Raji (cell line): ENCODE results near the gene PRR11.
A peak's percentile ranks its signal among the peaks of the same experiment; 100 is the strongest.

ENCODE experiments used
- POLR2A ChIP-seq: IDR thresholded peaks from 2 replicates; pipeline ENCODE4 v1.6.1; 2011; ENCODE audit warnings: low read depth, low read length, control low read depth; ENCODE audit not compliant: insufficient read depth

PRR11 gene

DNA sequence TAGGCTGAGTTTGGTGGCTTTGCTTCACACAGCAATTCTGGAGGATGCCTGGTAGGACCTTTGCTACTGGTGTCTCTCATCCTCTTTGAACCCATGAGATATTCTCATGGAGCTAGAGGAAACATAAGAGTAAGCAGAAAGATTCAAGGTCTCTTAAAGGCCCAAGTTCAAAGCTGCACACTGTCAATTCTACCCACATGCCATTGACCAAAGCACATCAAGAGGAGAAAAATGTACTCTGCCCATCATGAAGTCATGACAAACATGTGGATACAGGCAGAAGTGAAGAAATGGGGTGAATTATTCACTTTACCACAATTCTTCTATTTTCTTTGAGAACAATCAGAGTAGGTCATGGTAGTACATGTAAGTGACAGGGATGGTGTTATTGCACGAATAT is 13.7 kb upstream of the PRR11 start:
- no peak for TF ChIP-seq POLR2A

DNA sequence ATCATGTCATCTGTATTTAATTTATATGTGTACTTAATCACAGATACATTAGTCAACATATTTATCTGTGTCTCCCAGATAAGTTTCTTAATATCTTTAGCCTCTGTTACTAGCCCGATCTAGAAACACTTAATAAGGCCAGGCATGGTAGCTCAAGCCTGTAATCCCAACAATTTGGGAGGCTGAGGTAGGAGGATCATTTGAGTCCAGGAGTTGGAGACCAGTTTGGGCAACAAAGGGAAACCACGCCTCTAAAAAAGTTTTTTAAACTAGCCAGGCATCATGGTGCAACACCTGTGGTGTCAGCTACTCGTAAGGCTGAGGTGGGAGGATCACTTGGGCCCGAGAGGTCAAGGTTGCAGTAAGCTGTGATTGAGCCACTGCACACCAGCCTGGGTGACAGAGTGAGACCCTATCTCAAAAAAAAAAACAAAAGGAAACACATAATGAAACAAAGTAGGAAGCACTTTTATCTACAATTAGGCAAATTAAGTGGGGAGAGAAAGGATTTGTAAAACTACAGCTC is 9.9 kb upstream of the PRR11 start:
- TF ChIP-seq POLR2A = no peak

DNA sequence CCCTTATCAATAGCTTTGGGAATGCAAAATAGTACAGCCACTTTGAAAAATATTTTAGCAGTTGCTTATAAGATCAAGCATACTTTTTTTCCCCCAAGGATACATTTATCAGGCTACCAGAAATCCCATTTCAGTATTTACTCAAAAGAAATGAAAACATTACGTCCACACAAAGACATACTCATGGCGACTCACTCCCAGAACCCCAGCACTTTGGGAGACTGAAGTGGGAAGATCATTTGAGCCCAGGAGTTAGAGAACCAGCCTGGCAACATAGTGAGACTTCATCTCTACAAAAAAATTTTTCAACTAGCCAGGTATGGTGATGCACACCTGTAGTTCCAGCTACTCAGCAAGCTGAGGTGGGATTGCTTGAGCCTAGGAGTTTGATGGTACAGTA is 6.5 kb upstream of the PRR11 start:
- TF ChIP-seq POLR2A = no peak

DNA sequence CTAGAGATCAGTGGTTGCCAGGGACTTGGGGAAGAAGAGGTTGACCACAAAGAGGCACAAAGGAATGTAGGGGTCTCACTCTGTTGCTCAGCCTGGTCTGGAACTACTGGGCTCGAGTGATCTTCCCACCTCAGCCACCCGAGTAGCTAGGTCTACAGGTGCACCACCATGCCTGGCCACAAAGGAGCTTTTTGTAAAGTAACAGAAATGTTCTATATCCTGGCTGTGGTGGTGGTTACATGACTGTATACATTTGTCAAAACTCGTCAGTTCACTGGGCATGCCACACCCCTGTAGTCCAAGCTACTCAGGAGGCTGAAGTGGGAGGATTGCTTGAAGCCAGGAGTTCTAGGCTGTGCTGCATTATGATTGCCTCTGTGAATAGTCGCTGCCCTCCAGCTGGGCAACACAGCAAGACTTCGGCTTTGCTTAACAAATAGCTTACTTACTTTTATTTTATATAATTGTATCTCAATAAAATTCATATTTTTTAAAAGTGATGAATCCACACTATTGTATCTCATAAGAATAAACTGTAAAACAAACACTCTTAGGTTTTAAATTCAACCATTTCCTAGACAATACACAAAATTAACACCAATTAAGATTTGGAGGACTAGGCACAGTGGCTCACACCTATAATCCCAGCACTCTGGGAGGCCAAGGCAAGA is 5.6 kb upstream of the PRR11 start:
- no peak for TF ChIP-seq POLR2A

DNA sequence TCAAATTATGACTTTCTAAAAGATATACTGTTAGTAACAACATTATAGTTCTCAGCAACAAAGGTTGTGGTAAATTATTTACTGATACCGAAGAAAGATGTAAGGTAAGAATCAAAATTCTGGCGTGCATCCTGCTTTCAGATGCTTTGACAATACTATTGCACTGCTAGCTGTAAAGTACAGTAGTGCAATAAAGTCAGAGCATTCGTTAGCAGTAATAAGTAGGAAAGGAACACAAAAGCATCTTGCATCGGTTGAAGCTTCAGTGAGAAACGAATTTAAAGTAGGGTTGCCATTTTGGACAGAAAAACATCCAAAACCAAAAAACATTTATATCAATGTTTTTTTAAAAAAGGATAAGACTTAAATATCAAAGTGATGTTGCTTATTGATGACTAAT is 4.5 kb upstream of the PRR11 start:
- TF ChIP-seq POLR2A = no peak

DNA sequence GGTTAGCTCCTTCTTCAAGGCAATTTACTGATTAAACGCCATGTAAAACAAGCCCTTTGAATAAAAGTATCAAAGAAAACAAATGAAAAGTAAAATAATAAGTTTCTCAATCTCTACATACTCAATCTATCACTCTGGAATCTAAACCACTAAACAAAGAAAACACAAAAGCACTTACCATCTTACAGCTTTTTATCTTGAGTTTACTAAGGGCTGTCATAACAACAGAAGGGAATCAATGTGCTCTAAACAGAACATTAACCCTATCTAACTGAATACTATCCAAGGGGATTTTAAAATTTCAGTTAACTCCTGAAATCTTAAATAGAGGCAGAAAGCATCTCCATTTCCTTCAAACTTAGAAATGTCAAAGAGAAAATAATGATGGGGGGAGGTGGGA is 4.0 kb upstream of the PRR11 start:
- TF ChIP-seq POLR2A = no peak

GRCh38 chr17:59152925-59153324 is 2.6 kb upstream of the PRR11 start:
- no peak for TF ChIP-seq POLR2A

- no peak for TF ChIP-seq POLR2A
Measured at GRCh38 chr17:59154292-59154720, 1.2 kb upstream of the PRR11 start.

- TF ChIP-seq POLR2A = peak; percentile 72
Measured at GRCh38 chr17:59154721-59155438, 666 bp upstream of the PRR11 start, which contains the start of gene SKA2. Gene SKA2, minus strand, starts transcription at chr17:59155186. Its CDS starts 23 bp downstream, at chr17:59155163.

GRCh38 chr17:59160157-59161025 is 4.8 kb downstream of the PRR11 start:
- TF ChIP-seq POLR2A = no peak

DNA sequence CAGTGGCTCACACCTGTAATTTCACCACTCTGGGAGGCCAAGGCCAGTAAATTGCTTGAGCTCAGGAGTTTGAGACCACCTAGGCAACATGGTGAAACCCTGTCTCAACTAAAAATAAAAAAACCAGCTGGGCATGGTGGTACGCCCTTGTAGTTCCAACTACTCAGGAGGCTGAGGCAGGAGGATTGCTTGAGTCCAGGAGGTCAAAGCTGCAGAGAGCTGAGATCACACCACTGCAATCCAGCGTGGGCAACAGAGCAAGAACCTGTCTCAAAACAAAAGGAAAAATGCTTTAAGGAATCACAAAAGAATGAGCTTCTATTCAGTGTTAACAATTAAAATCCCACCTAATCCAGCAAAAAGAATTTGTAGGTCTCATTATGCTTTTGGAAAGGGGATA is 5.9 kb downstream of the PRR11 start:
- TF ChIP-seq POLR2A = no peak

- TF ChIP-seq POLR2A = no peak
Measured at GRCh38 chr17:59165933-59166342, 10.4 kb downstream of the PRR11 start.

DNA sequence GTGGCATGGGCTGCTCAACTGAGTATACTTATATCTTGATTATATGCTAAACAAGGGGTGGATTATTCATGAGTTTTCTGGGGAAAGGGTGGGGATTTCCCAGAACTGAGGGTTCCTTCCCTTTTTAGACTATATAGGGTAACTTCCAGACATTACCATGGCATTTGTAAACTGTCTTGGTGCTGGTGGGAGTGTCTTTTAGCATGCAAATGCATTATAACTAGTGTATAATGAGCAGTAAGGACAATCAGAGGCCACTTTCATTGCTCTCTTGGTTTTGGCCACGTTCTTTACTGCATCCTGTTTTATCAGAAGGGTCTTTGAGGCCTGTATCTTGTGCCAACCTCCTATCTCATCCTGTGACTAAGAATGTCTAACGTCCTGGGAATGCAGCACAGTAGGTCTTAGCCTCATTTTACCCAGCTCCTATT is 12.0 kb downstream of the PRR11 start:
- TF ChIP-seq POLR2A = no peak

- no peak for TF ChIP-seq POLR2A
Measured at GRCh38 chr17:59172436-59173004, 17.0 kb downstream of the PRR11 start.

DNA sequence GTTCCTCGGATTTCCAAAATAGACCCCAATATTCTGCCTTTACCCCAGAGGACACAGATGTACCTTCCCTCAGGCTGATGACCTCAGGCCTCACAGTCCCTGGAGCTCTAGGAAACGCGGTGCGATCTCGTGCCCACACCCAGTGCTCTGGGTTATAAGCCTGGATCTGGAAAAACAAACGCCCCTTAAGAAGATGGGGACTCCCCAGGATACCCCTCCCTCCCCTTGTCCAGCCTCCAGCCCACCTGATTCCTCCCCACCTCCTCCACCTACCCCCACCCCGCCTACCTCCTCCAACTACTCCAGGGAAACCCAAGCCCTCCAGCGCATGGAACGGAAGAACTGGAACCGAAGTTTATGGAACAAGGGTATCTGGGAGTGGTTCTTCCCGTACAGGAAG is 19.1 kb downstream of the PRR11 start:
- TF ChIP-seq POLR2A = no peak

- no peak for TF ChIP-seq POLR2A
Measured at GRCh38 chr17:59175076-59175475, 19.5 kb downstream of the PRR11 start.
